ENCODE data around the gene PTGDR2.

Gene PTGDR2

DNA sequence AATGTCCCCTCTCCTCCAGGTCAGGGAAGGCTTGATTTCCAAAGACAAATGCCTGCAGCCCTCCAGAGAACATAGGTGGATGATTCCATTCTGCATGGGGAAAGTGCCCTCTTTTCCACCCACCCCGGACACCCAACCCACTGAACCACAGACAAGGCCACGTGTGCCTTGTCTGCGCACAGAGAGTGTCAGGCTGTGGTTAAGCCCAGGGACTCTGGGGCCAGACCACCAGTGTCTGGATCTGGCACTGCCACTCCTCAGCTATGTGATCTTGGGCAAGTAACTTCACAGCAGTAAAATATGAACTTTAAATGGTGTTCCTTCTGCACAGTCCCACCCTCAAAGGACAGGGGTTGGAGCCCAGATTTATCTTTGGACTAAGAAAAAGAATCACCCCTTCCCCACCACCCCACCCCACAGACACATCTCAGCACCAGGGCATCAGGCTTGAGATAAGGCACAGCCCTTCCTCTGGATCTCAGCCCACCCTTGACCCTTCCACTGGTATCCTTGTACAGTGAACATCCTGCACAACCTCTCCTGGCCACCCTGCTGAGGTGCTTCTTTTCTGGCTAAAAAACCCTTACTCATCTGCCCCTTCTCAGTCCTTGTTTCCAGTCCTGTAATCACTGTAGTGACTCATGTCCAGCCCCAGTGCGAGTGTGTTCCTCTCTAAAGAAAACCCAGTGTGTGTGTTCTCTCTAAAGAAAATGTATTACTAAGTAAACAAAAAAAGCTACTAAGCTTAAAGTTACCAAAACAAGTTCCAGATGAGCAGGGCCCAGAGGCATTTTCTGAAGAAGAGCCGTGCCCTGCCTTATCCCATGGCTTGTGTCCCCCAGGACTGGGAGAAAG, 1.9 kb upstream of the PTGDR2 start:
- H3K36me3 ChIP-seq (ENCODE audit: insufficient read depth, insufficient read length, low read length) = peaks cover 12% of the 10 kb centered on the region
- TF ChIP-seq ZNF274 (IDR thresholded peaks at IDR 0.05; ENCODE audit: low read depth, low read length) (no peak), SUZ12 (IDR thresholded peaks at IDR 0.05; ENCODE audit: extremely low read depth, insufficient read depth, insufficient read length) (no peak), YY1 (IDR thresholded peaks at IDR 0.05; ENCODE audit: insufficient read depth, insufficient read length) (no peak)
- no peak overlapping the region for H3K9ac ChIP-seq (ENCODE audit: insufficient read length, low read depth)
- no peak for DNase-seq (ENCODE audit: low read depth, low spot score)
- H3K9me3 ChIP-seq (ENCODE audit: insufficient read depth, low read length) = no peaks in the 10 kb centered on the region
- H3K4me1 ChIP-seq (ENCODE audit: insufficient read depth, insufficient read length) = peaks cover 9% of the 10 kb centered on the region
- H3K27me3 ChIP-seq (ENCODE audit: insufficient read depth, insufficient read length) = no peaks in the 10 kb centered on the region
- no peak overlapping the region for H3K4me3 ChIP-seq (ENCODE audit: insufficient read length, low read depth)

DNA sequence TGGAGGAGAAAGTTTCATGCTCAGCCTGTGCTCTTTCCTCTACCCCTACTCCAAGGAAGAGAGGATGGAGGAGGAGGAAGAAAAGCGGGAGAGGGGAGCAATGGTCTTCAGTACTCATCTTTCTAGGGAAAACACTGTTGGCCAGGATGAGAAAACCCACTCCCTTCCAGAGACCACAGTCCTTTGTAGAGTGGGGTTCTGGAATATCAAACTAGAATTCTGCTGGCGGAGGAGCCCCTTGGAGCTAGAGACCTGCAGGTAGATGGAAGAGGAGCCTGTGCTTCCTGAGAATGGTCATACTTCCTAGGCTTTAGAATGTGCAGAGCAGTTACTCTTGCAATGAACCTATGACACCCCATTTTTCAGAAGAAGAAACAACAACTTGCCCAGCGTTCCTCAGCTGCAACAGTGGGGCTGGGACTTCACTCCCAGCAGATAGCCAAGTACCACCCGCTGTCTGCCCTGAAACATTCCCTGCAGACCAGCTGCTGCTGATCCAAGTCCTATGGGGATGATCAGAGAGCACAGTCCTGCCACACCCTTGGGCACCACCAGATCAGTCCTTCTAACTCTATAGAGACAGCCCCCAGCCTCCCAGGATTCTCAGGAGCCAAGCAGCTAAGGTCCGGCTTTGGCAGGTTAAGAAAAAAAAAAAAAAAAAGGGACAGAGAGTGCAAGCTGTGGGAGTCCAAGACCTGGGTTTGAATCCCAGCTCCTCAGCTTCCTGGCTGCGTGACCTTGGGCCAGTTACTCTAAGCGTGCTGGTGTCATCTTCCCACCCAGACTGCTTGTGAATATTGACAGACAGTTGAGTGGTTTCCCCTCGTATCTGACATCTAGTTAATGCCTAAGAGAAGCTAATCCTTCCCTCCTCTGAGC, 664 bp downstream of the PTGDR2 start:
- no peak for DNase-seq (ENCODE audit: low read depth, low spot score)
- Histone ChIP-seq H3K4me1 (ENCODE audit: insufficient read depth, insufficient read length) (peaks cover 9% of the 10 kb centered on the region), H3K27me3 (ENCODE audit: insufficient read depth, insufficient read length) (no peaks in the 10 kb centered on the region), H3K36me3 (ENCODE audit: insufficient read depth, insufficient read length, low read length) (peaks cover 36% of the 10 kb centered on the region), H3K9me3 (ENCODE audit: insufficient read depth, low read length) (no peaks in the 10 kb centered on the region), H3K9ac (ENCODE audit: insufficient read length, low read depth) (no peak overlapping the region), H3K4me3 (ENCODE audit: insufficient read length, low read depth) (no peak overlapping the region)
- no peak for TF ChIP-seq SUZ12 (IDR thresholded peaks at IDR 0.05; ENCODE audit: extremely low read depth, insufficient read depth, insufficient read length)
- no peak for TF ChIP-seq YY1 (IDR thresholded peaks at IDR 0.05; ENCODE audit: insufficient read depth, insufficient read length)
- TF ChIP-seq ZNF274 (IDR thresholded peaks at IDR 0.05; ENCODE audit: low read depth, low read length) = no peak

DNA sequence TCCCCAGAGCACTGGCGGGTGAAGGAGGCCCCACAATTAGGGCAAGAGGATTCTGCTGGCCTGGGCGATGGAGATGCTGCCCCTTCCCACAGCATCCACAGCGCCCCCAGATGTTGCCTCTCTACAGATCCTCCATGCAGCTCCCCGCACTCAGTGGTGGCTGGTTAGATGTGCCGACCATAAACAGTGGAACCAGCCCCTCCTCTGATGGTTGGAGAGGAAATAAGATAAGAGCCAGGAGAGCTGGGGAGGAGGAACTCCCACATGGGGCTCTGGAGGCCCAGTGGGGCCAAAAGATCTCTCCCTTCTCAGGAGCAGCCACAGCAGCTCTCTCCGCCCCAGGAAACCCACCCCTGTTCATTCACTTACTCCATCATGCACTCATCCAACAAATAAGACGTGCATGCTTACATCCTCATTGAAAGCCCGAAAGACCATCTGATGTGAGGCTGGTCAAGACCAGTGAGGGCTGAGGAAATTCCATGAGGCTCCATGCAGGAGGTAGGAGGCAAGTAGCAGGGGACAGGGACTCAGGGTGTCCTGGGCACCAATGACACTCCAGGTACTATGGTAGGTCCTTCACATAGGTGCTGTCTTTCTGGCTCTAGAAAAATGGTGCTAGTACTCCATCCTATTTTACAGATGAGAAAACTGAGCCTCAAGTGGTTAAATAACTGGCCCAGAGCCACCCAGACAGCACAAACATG, 1.5 kb downstream of the PTGDR2 start:
- H3K9me3 ChIP-seq (ENCODE audit: insufficient read depth, low read length) = no peaks in the 10 kb centered on the region
- H3K27me3 ChIP-seq (ENCODE audit: insufficient read depth, insufficient read length) = no peaks in the 10 kb centered on the region
- H3K9ac ChIP-seq (ENCODE audit: insufficient read length, low read depth) = no peak overlapping the region
- TF ChIP-seq YY1 (IDR thresholded peaks at IDR 0.05; ENCODE audit: insufficient read depth, insufficient read length) (no peak), SUZ12 (IDR thresholded peaks at IDR 0.05; ENCODE audit: extremely low read depth, insufficient read depth, insufficient read length) (no peak), ZNF274 (IDR thresholded peaks at IDR 0.05; ENCODE audit: low read depth, low read length) (no peak)
- no peak overlapping the region for H3K4me3 ChIP-seq (ENCODE audit: insufficient read length, low read depth)
- H3K36me3 ChIP-seq (ENCODE audit: insufficient read depth, insufficient read length, low read length) = peaks cover 44% of the 10 kb centered on the region
- peaks cover 9% of the 10 kb centered on the region for H3K4me1 ChIP-seq (ENCODE audit: insufficient read depth, insufficient read length)
- no peak for DNase-seq (ENCODE audit: low read depth, low spot score)

DNA sequence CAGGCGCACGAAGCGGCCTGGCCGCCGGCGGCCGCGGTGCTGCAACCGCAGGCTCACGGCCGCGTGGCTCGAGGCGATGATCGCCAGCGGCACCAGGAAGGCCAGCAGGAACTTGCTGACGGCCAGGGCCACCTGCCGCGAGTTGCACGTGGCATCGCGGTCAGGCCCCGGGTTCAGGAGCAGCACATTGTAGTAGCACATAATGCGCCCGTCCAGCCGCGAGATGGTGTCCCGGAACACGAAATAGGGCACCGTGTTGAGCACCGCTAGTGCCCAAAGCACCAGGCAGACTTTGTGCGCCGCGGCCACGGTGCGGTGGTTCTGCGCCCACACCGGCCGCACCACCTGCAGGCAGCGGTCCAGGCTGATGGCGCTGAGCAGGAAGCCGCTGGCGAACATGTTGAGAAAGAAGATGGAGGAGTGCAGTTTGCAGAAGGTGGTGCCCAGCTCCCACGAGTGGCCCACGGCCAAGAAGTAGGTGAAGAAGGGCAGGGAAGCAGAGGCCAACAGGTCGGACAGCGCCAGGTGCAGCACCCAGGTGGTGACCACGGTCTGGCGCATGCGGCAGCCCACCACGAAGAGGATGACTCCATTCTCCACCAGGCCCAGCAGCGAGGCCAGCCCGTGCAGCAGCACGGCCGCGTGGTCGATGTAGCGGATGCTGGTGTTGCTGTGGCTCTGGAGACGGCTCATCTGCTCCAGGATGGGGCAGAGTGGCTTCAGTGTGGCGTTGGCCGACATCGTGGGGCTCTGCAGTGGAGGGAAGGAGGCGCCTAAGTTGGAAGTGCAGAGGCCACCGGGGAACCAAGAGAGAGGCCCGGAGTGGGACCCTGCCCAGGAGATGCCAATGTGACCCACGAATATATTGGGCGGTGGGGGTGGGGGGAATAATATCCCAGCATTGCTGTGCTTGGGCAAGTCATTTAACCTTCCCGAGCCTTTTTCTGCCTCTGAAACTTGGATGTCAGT, 2.5 kb downstream of the PTGDR2 start:
- Histone ChIP-seq H3K9ac (ENCODE audit: insufficient read length, low read depth) (no peak overlapping the region), H3K4me3 (ENCODE audit: insufficient read length, low read depth) (no peak overlapping the region), H3K27me3 (ENCODE audit: insufficient read depth, insufficient read length) (no peaks in the 10 kb centered on the region), H3K4me1 (ENCODE audit: insufficient read depth, insufficient read length) (peaks cover 6% of the 10 kb centered on the region), H3K36me3 (ENCODE audit: insufficient read depth, insufficient read length, low read length) (peaks cover 54% of the 10 kb centered on the region), H3K9me3 (ENCODE audit: insufficient read depth, low read length) (no peaks in the 10 kb centered on the region)
- no peak for DNase-seq (ENCODE audit: low read depth, low spot score)
- no peak for TF ChIP-seq YY1 (IDR thresholded peaks at IDR 0.05; ENCODE audit: insufficient read depth, insufficient read length)

DNA sequence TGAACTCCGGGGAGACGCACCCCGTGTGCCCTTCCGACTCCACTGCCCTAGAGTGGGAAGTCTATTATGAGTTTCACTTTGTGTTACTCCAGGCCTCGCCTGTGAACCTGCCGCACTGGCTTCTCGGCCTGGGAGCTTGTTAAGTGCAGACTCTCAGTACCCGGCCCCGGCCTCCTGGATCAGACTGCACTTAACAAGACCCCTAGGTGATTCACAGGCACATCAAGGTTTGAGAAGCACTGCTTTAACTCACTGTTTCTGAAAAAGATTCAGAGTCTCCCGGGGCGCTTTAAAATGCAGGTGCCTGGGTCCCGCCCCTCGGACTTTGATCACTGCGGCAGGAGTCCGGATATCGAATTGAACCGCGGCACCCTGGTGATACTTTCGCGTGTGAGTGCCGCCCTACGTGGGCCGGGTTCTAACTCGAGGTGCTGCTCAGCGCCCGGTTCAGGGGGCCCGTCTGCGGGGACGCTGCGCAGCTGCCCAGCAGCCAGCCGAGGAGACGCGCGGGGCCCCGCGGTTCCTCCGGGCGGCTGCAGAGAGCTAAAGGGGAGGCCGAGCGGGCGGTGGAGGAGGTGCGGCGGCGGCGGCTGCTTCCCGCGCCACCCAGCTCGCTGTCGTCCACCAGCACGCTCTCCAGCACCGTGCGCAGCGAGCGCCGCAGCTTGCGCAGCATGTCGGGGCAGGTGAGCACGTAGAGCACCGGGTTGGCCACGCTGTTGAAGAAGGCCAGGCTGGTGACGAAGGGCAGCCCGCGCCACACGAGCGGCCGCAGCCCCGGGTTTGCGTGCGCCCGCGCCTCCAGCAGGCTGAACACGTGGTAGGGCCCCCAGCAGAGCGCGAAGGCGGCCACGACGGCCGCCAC, 3.4 kb downstream of the PTGDR2 start:
- TF ChIP-seq ZNF274 (IDR thresholded peaks at IDR 0.05; ENCODE audit: low read depth, low read length) = no peak
- TF ChIP-seq SUZ12 (IDR thresholded peaks at IDR 0.05; ENCODE audit: extremely low read depth, insufficient read depth, insufficient read length) = no peak
- TF ChIP-seq YY1 (IDR thresholded peaks at IDR 0.05; ENCODE audit: insufficient read depth, insufficient read length) = no peak
- peaks cover 2% of the 10 kb centered on the region for H3K4me1 ChIP-seq (ENCODE audit: insufficient read depth, insufficient read length)
- no peaks in the 10 kb centered on the region for H3K9me3 ChIP-seq (ENCODE audit: insufficient read depth, low read length)
- no peaks in the 10 kb centered on the region for H3K27me3 ChIP-seq (ENCODE audit: insufficient read depth, insufficient read length)
- H3K36me3 ChIP-seq (ENCODE audit: insufficient read depth, insufficient read length, low read length) = peaks cover 63% of the 10 kb centered on the region
- no peak overlapping the region for H3K9ac ChIP-seq (ENCODE audit: insufficient read length, low read depth)
- H3K4me3 ChIP-seq (ENCODE audit: insufficient read length, low read depth) = no peak overlapping the region
- no peak for DNase-seq (ENCODE audit: low read depth, low spot score)
